Measurements from ENCODE around the gene CCNY.
"Not testable (repeated sequence)": the region's sequence is repeated elsewhere in the genome, so short reads cannot be mapped to it uniquely, and the experiment has no call there.

DNA sequence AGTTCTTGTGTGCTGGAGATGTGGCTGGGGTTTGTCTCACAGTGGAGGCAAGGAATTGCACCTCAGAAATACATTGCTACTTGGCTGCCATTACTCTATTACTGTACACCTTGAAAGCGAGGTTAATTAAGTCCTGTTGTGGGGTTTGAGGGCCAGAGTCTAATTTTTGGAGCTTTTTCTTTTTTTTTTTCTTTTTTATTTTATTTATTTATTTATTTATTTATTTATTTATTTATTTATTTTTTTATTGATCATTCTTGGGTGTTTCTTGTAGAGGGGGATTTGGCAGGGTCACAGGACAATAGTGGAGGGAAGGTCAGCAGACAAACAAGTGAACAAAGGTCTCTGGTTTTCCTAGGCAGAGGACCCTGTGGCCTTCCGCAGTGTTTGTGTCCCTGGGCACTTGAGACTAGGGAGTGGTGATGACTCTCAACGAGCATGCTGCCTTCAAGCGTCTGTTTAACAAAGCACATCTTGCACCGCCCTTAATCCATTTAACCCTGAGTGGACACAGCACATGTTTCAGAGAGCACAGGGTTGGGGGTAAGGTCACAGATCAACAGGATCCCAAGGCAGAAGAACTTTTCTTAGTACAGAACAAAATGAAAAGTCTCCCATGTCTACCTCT is 69.8 kb downstream of the CCNY start:
- TF ChIP-seq, protein P1, sequence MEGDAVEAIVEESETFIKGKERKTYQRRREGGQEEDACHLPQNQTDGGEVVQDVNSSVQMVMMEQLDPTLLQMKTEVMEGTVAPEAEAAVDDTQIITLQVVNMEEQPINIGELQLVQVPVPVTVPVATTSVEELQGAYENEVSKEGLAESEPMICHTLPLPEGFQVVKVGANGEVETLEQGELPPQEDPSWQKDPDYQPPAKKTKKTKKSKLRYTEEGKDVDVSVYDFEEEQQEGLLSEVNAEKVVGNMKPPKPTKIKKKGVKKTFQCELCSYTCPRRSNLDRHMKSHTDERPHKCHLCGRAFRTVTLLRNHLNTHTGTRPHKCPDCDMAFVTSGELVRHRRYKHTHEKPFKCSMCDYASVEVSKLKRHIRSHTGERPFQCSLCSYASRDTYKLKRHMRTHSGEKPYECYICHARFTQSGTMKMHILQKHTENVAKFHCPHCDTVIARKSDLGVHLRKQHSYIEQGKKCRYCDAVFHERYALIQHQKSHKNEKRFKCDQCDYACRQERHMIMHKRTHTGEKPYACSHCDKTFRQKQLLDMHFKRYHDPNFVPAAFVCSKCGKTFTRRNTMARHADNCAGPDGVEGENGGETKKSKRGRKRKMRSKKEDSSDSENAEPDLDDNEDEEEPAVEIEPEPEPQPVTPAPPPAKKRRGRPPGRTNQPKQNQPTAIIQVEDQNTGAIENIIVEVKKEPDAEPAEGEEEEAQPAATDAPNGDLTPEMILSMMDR (conservative IDR thresholded peaks at IDR 0.05; ENCODE audit: low read length), result not testable (repeated sequence)
- TF ChIP-seq EZH2phosphoT487 (IDR thresholded peaks at IDR 0.05; ENCODE audit: borderline replicate concordance, low read depth, low read length), result not testable (repeated sequence)

All from OCI-LY7 (cell line).